ENCODE results near the gene UPK3A. TPM values are rescaled to one million over a fixed set of nuclear protein-coding genes. Genes with fewer than 3 reads are reported as not detected.
A peak's percentile ranks its signal among the peaks of the same experiment; 100 is the strongest.

Gene UPK3A
- total RNA-seq, 1 experiment from 2014 or later, result 2.0 TPM

DNA sequence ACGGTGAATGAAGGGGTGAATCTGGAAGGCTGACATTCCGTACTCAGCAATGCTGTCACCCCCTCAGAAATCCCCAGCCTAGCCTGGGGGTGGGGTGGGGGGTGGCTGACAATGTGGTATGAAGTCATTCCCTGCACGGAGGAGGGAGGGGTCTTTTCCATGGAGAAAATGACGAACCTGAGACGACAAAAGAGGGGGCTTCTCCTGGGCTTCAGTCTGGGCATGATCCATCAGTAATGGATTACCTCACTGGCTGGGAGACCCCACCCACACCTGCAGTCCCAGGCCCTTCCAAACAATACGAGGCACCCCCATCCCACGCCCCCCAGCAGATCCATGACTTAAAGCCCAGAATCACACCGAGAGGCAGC lies 45.1 kb upstream of the UPK3A start:
- BruUV-seq (replicated peaks), result TSS peak; percentile 31
- Histone ChIP-seq H3K4me3 (ENCODE audit: low read depth, low read length) (peak overlapping the region; percentile 51), H3K27me3 (replicated peaks; ENCODE audit: control insufficient read depth, insufficient read depth, low read length) (no peaks in the 10 kb centered on the region), H3K4me1 (peaks cover 15% of the 10 kb centered on the region), H3K9me3 (no peaks in the 10 kb centered on the region), H3K36me3 (ENCODE audit: control insufficient read depth, insufficient read depth, low read length) (no peaks in the 10 kb centered on the region)
- ChIA-PET CTCF (no interaction called here), POLR2A (no interaction called here)
- Mint-ChIP-seq H3K4me1 (ENCODE audit: low read depth, unreplicated experiment) (no peaks in the 10 kb centered on the region), H3K4me3 (ENCODE audit: unreplicated experiment) (peak overlapping the region; percentile 76), H3K27ac (ENCODE audit: unreplicated experiment) (no peak overlapping the region), H3K9me3 (ENCODE audit: unreplicated experiment) (no peaks in the 10 kb centered on the region), H3K36me3 (ENCODE audit: insufficient read depth, unreplicated experiment) (peaks cover 6% of the 10 kb centered on the region), H3K27me3 (ENCODE audit: insufficient read depth, unreplicated experiment) (no peaks in the 10 kb centered on the region)
- DNase-seq, result no peak
- TF ChIP-seq CTCF (IDR thresholded peaks at IDR 0.05; ENCODE audit: insufficient read depth in 1 of 2, low read depth in 1 of 2, low read length in 1 of 2, severe bottlenecking in 1 of 2, unreplicated experiment in 1 of 2), result no peak
- intact Hi-C loops (cut with micrococcal nuclease; ENCODE audit: unreplicated experiment), result no loop called here

GRCh38 chr22:45240104-45240809 lies 44.5 kb upstream of the UPK3A start:
- CTCF ChIA-PET, result no interaction called here
- intact Hi-C loops (cut with micrococcal nuclease; ENCODE audit: unreplicated experiment), result no loop called here
- H3K9me3 ChIP-seq, result no peaks in the 10 kb centered on the region
- H3K36me3 Mint-ChIP-seq (ENCODE audit: insufficient read depth, unreplicated experiment), result peaks cover 6% of the 10 kb centered on the region
- peak in 1 of 2 experiments; percentile 20 for DNase-seq
- H3K4me1 ChIP-seq, result peaks cover 17% of the 10 kb centered on the region
- TF ChIP-seq CTCF (IDR thresholded peaks at IDR 0.05; ENCODE audit: insufficient read depth in 1 of 2, low read depth in 1 of 2, low read length in 1 of 2, severe bottlenecking in 1 of 2, unreplicated experiment in 1 of 2), result no peak
- H3K27me3 Mint-ChIP-seq (ENCODE audit: insufficient read depth, unreplicated experiment), result no peaks in the 10 kb centered on the region
- H3K4me3 ChIP-seq (ENCODE audit: low read depth, low read length), result peak overlapping the region; percentile 51
- POLR2A ChIA-PET, result no interaction called here
- H3K4me3 Mint-ChIP-seq (ENCODE audit: unreplicated experiment), result peak overlapping the region; percentile 76
- H3K9me3 Mint-ChIP-seq (ENCODE audit: unreplicated experiment), result no peaks in the 10 kb centered on the region
- H3K27ac Mint-ChIP-seq (ENCODE audit: unreplicated experiment), result no peak overlapping the region
- no peaks in the 10 kb centered on the region for H3K4me1 Mint-ChIP-seq (ENCODE audit: low read depth, unreplicated experiment)
- H3K36me3 ChIP-seq (ENCODE audit: control insufficient read depth, insufficient read depth, low read length), result no peaks in the 10 kb centered on the region
- no TSS peak for BruUV-seq (replicated peaks)
- no peaks in the 10 kb centered on the region for H3K27me3 ChIP-seq (replicated peaks; ENCODE audit: control insufficient read depth, insufficient read depth, low read length)

GRCh38 chr22:45240810-45241631 lies 43.7 kb upstream of the UPK3A start, which contains the start of gene KIAA0930:
TSS of gene KIAA0930 (minus strand) at chr22:45240894. CDS start at chr22:45240703, 191 bp downstream.
- H3K27me3 ChIP-seq (replicated peaks; ENCODE audit: control insufficient read depth, insufficient read depth, low read length), result no peaks in the 10 kb centered on the region
- H3K36me3 ChIP-seq (ENCODE audit: control insufficient read depth, insufficient read depth, low read length), result no peaks in the 10 kb centered on the region
- ChIA-PET POLR2A (no interaction called here), CTCF (no interaction called here)
- no peaks in the 10 kb centered on the region for H3K9me3 ChIP-seq
- Mint-ChIP-seq H3K27ac (ENCODE audit: unreplicated experiment) (no peak within 1 kb of the TSS), H3K9me3 (ENCODE audit: unreplicated experiment) (no peaks in the 10 kb centered on the region), H3K36me3 (ENCODE audit: insufficient read depth, unreplicated experiment) (peaks cover 7% of the 10 kb centered on the region), H3K4me3 (ENCODE audit: unreplicated experiment) (peak within 1 kb of the TSS; percentile 76), H3K27me3 (ENCODE audit: insufficient read depth, unreplicated experiment) (no peaks in the 10 kb centered on the region), H3K4me1 (ENCODE audit: low read depth, unreplicated experiment) (peaks cover 4% of the 10 kb centered on the region)
- intact Hi-C loops (cut with micrococcal nuclease; ENCODE audit: unreplicated experiment), result no loop called here
- peak; percentile 74 to 80 for DNase-seq
- BruUV-seq (replicated peaks), result no TSS peak
- no peak for TF ChIP-seq CTCF (IDR thresholded peaks at IDR 0.05; ENCODE audit: insufficient read depth in 1 of 2, low read depth in 1 of 2, low read length in 1 of 2, severe bottlenecking in 1 of 2, unreplicated experiment in 1 of 2)
- peaks cover 24% of the 10 kb centered on the region for H3K4me1 ChIP-seq
- peak within 1 kb of the TSS; percentile 51 for H3K4me3 ChIP-seq (ENCODE audit: low read depth, low read length)

Measured in Caco-2 (cell line).